WTC11 (cell line): Measurements from ENCODE around the gene HBD. TPM values are rescaled to one million over a fixed set of nuclear protein-coding genes. Genes with fewer than 3 reads are reported as not detected.
A peak's percentile ranks its signal among the peaks of the same experiment; 100 is the strongest.

Experiments used
- ATAC-seq: fragments of 200-7000 bp; cut with Tn5 transposase; 2 replicates; pipeline ENCODE4 v1.10.0; 2021; ENCODE audit warnings: mild to moderate bottlenecking, moderate library complexity
- CTCF ChIA-PET: fragments of 300-600 bp; sonication (Branson Sonifier 250); formaldehyde crosslinking; loops from one replicate; lab custom pipeline; 2021; ENCODE audit warnings: antibody characterized with exemption; lab: Charles Lee
- POLR2A ChIA-PET: fragments of 350-600 bp; sonication (Branson Sonifier 250); formaldehyde crosslinking; loops from one replicate; lab custom pipeline; 2021; ENCODE audit warnings: antibody characterized with exemption; lab: Charles Lee
- DNase-seq: peaks from one replicate; pipeline ENCODE4 v3.0.0; 2021; ENCODE audit warnings: low spot score
- H3K27ac Mint-ChIP-seq: 2 replicates; pipeline ENCODE4 v1.8.0; 2021; ENCODE audit warnings: mixed read lengths
- H3K27me3 Mint-ChIP-seq: 2 replicates; pipeline ENCODE4 v1.8.0; 2021; ENCODE audit warnings: low read depth, mild to moderate bottlenecking, moderate library complexity, mixed read lengths
- H3K36me3 Mint-ChIP-seq: 2 replicates; pipeline ENCODE4 v1.8.0; 2021; ENCODE audit warnings: mixed read lengths
- H3K4me1 Mint-ChIP-seq: 2 replicates; pipeline ENCODE4 v1.8.0; 2022; ENCODE audit warnings: mixed read lengths
- H3K4me3 Mint-ChIP-seq: 2 replicates; pipeline ENCODE4 v1.8.0; 2021; ENCODE audit warnings: mild to moderate bottlenecking, moderate library complexity, mixed read lengths
- H3K9me3 Mint-ChIP-seq: 2 replicates; pipeline ENCODE4 v1.8.0; 2021; ENCODE audit warnings: mixed read lengths
- CTCF ChIP-seq: fragments of 200-600 bp; IDR thresholded peaks from 2 replicates; pipeline ENCODE4 v1.8.0; 2022; ENCODE audit warnings: antibody characterized with exemption
- E2F1 ChIP-seq: sonication (generic); formaldehyde crosslinking; IDR thresholded peaks from 2 replicates; pipeline ENCODE4 v1.8.0; 2022; ENCODE audit warnings: mild to moderate bottlenecking, missing genetic modification reagents
- E2F4 ChIP-seq: sonication (generic); formaldehyde crosslinking; IDR thresholded peaks from 2 replicates; pipeline ENCODE4 v1.8.1; 2022; ENCODE audit warnings: low read depth, mild to moderate bottlenecking, moderate library complexity, missing genetic modification reagents, borderline replicate concordance
- ETV6 ChIP-seq: sonication (generic); formaldehyde crosslinking; IDR thresholded peaks from 2 replicates; pipeline ENCODE4 v1.8.1; 2022; ENCODE audit warnings: mild to moderate bottlenecking, missing genetic modification reagents
- GABPB1 ChIP-seq: sonication (generic); formaldehyde crosslinking; IDR thresholded peaks from 2 replicates; pipeline ENCODE4 v1.8.1; 2023; ENCODE audit warnings: mild to moderate bottlenecking, missing genetic modification reagents
- MLX ChIP-seq: sonication (generic); formaldehyde crosslinking; IDR thresholded peaks from 2 replicates; pipeline ENCODE4 v1.8.1; 2023; ENCODE audit warnings: mild to moderate bottlenecking, missing genetic modification reagents, moderate library complexity
- MXD4 ChIP-seq: fragments of 250-450 bp; sonication (Bioruptor Pico); IDR thresholded peaks from 2 replicates; pipeline ENCODE4 v1.8.0; 2021; ENCODE audit warnings: mild to moderate bottlenecking, moderate library complexity, borderline replicate concordance
- NFE2L1 ChIP-seq: sonication (generic); formaldehyde crosslinking; IDR thresholded peaks from 2 replicates; pipeline ENCODE4 v1.8.1; 2023; ENCODE audit warnings: missing genetic modification reagents
- NR3C1 ChIP-seq: sonication (generic); formaldehyde crosslinking; conservative IDR thresholded peaks from 2 replicates; pipeline ENCODE4 v1.8.1; 2023; ENCODE audit warnings: low read depth, mild to moderate bottlenecking, missing genetic modification reagents
- OVOL2 ChIP-seq: fragments of 250-450 bp; sonication (Bioruptor Pico); IDR thresholded peaks from 2 replicates; pipeline ENCODE4 v1.9.0; 2021; ENCODE audit warnings: mild to moderate bottlenecking, borderline replicate concordance
- TEAD4 ChIP-seq: sonication (generic); formaldehyde crosslinking; IDR thresholded peaks from 2 replicates; pipeline ENCODE4 v1.8.0; 2022; ENCODE audit warnings: mild to moderate bottlenecking, missing genetic modification reagents
- ZBTB21 ChIP-seq: sonication (generic); formaldehyde crosslinking; IDR thresholded peaks from 2 replicates; pipeline ENCODE4 v1.8.1; 2023; ENCODE audit warnings: mild to moderate bottlenecking, missing genetic modification reagents, borderline replicate concordance
- ZNF219 ChIP-seq: sonication (generic); formaldehyde crosslinking; IDR thresholded peaks from 2 replicates; pipeline ENCODE4 v1.8.0; 2023; ENCODE audit warnings: missing genetic modification reagents, mild to moderate bottlenecking, borderline replicate concordance
- ZNF281 ChIP-seq: sonication (generic); formaldehyde crosslinking; IDR thresholded peaks from 2 replicates; pipeline ENCODE4 v1.8.0; 2023; ENCODE audit warnings: mild to moderate bottlenecking, missing genetic modification reagents
- ZNF416 ChIP-seq: fragments of 250-450 bp; sonication (Bioruptor Pico); IDR thresholded peaks from 2 replicates; pipeline ENCODE4 v1.9.0; 2021; ENCODE audit warnings: mild to moderate bottlenecking, inconsistent platforms
- ZNF425 ChIP-seq: fragments of 250-450 bp; sonication (Bioruptor Pico); conservative IDR thresholded peaks from 2 replicates; pipeline ENCODE4 v1.9.0; 2021; ENCODE audit warnings: mild to moderate bottlenecking
- total RNA-seq: library from RNA; stranded (reverse); gene quantifications from 3 replicates; pipeline ENCODE4 v1.2.3, GENCODE V29; 2021
- TF ChIP-seq, protein P1 (sequence below): sonication (generic); formaldehyde crosslinking; IDR thresholded peaks from 2 replicates; pipeline ENCODE4 v1.8.1; 2022; ENCODE audit warnings: mild to moderate bottlenecking, moderate library complexity, missing genetic modification reagents

HBD gene
- total RNA-seq, 1 experiment from 2014 or later: not detected

GRCh38 chr11:5280582-5281102 lies 46.4 kb upstream of the HBD start:
- ATAC-seq (peak; percentile 82), DNase-seq (peak; percentile 49)
- Mint-ChIP-seq H3K27me3 (no peaks in the 10 kb centered on the region), H3K36me3 (no peaks in the 10 kb centered on the region), H3K4me3 (no peak overlapping the region), H3K4me1 (peaks cover 5% of the 10 kb centered on the region), H3K27ac (no peak overlapping the region), H3K9me3 (no peaks in the 10 kb centered on the region; the same call in 1 of the 2 replicates)
- POLR2A ChIA-PET: interaction anchor here (1.0 kb wide), 1 partner anchor 10 kb away, joined by 3 read pairs; the partner anchor contains the start of gene HBE1
- CTCF ChIA-PET: interaction anchor here (2.2 kb wide), 1 partner anchor 11 kb away, joined by 5 read pairs; no protein-coding TSS in a partner anchor
- TF ChIP-seq ZNF219: no peak
- no peak for TF ChIP-seq GABPB1 (CRISPR knock-in tag)
- no peak for TF ChIP-seq NR3C1 (CRISPR knock-in tag)
- TF ChIP-seq ZNF416 (CRISPR knock-in tag): no peak
- TF ChIP-seq, protein P1, sequence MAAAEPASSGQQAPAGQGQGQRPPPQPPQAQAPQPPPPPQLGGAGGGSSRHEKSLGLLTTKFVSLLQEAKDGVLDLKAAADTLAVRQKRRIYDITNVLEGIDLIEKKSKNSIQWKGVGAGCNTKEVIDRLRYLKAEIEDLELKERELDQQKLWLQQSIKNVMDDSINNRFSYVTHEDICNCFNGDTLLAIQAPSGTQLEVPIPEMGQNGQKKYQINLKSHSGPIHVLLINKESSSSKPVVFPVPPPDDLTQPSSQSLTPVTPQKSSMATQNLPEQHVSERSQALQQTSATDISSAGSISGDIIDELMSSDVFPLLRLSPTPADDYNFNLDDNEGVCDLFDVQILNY (CRISPR knock-in tag): no peak
- TF ChIP-seq E2F4 (CRISPR knock-in tag): no peak
- TF ChIP-seq ZNF425: no peak
- TF ChIP-seq E2F1 (CRISPR knock-in tag): no peak
- TF ChIP-seq MXD4 (CRISPR knock-in tag): no peak
- TF ChIP-seq TEAD4 (CRISPR knock-in tag): no peak
- no peak for TF ChIP-seq ZBTB21 (CRISPR knock-in tag)
- no peak for TF ChIP-seq OVOL2
- TF ChIP-seq CTCF: no peak
- TF ChIP-seq NFE2L1 (CRISPR knock-in tag): no peak
- no peak for TF ChIP-seq ZNF281 (CRISPR knock-in tag)
- no peak for TF ChIP-seq MLX
- no peak for TF ChIP-seq ETV6 (CRISPR knock-in tag)
